PC-9 (cell line): Measurements from ENCODE around the gene CRADD.

ENCODE experiments used
- EZH2 ChIP-seq: fragments of 200-600 bp; sonication (generic); IDR thresholded peaks from 2 replicates; pipeline ENCODE4 v1.8.0; 2017; ENCODE audit warnings: antibody characterized with exemption, low read depth
- TF ChIP-seq, protein P1 (sequence below): fragments of 200-600 bp; sonication (generic); conservative IDR thresholded peaks from 2 replicates; pipeline ENCODE4 v1.6.1; 2017; ENCODE audit warnings: mixed run types, antibody characterized with exemption, mild to moderate bottlenecking, moderate library complexity

DNA sequence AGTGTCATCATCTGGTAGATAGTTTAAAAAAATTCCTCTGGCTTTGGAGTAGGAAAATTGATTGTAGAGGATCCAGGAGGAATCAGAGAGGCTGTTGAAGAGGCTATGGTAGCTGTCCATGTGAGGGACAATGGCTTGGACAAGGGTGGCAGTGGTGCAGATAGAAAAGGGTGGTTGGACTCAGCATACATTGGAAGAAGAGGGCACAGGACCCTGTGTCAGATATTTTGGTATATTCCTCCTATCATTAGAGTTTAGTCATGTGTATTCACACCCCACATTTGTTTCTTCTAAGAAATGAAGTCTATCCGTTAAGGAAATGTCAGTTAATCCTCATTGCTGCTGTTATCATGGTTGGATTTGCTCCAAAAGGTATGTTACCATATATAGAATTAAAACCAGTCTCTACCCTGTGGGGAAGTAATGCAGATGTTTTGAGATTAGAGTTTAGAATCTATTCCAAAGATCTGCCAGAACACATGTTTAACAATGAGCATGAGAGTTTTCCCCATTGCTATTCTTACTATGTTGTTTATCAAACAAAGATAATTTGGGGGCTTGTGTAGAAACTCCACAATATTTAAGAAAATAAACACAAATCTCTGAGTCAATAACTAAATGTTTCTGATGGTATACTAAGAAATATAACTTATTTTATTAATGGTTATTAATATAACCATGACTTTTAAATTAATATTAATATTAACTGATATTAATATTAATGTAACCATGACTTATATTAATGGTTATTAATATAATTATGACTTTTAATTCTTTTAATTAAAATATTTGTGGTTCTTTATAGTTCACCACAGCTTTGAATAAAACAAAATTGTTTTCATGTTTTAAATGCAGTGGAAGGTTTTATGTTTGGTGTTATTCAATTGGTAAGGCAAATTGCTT, 80.9 kb downstream of the CRADD start:
- TF ChIP-seq, protein P1, sequence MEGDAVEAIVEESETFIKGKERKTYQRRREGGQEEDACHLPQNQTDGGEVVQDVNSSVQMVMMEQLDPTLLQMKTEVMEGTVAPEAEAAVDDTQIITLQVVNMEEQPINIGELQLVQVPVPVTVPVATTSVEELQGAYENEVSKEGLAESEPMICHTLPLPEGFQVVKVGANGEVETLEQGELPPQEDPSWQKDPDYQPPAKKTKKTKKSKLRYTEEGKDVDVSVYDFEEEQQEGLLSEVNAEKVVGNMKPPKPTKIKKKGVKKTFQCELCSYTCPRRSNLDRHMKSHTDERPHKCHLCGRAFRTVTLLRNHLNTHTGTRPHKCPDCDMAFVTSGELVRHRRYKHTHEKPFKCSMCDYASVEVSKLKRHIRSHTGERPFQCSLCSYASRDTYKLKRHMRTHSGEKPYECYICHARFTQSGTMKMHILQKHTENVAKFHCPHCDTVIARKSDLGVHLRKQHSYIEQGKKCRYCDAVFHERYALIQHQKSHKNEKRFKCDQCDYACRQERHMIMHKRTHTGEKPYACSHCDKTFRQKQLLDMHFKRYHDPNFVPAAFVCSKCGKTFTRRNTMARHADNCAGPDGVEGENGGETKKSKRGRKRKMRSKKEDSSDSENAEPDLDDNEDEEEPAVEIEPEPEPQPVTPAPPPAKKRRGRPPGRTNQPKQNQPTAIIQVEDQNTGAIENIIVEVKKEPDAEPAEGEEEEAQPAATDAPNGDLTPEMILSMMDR, result no peak
- TF ChIP-seq EZH2, result no peak
